Measurements from ENCODE around the gene PLCB2.

DNA sequence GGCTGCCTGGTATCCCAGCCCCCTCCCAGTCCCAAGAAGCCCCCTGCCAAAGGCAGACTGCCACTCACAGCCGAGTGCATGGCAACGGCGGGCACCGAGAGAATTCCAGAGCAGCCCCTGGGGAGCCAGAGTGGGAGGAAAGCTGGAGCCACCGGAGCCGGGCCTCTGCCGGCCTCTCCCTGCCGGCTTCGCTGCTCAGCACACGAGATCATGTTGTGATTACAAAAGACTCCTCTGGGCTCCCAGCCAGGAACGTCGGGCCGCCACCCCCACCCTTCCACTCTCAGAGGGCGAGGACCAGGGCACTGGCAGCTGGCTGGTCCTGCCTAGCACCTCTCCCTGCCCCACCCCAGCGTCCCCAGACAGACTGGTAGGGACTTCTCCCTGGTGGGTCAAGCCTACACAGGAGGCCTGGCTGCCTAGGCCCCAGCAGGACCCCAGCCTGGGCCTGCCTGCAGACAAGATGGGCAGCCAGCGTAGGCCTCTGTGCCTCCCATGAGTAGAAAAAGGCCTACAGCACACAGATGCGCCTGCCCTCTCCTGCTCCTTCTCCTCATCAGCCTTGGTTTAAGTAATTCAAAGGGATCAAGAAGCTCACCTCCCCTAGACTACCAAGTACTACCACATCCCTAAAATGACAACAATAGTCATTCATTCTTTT lies 33.1 kb upstream of the PLCB2 start, which contains the start of gene CCDC9B:
- TF ChIP-seq, protein P1, sequence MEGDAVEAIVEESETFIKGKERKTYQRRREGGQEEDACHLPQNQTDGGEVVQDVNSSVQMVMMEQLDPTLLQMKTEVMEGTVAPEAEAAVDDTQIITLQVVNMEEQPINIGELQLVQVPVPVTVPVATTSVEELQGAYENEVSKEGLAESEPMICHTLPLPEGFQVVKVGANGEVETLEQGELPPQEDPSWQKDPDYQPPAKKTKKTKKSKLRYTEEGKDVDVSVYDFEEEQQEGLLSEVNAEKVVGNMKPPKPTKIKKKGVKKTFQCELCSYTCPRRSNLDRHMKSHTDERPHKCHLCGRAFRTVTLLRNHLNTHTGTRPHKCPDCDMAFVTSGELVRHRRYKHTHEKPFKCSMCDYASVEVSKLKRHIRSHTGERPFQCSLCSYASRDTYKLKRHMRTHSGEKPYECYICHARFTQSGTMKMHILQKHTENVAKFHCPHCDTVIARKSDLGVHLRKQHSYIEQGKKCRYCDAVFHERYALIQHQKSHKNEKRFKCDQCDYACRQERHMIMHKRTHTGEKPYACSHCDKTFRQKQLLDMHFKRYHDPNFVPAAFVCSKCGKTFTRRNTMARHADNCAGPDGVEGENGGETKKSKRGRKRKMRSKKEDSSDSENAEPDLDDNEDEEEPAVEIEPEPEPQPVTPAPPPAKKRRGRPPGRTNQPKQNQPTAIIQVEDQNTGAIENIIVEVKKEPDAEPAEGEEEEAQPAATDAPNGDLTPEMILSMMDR (IDR thresholded peaks at IDR 0.05), result peak in 1 of 6 experiments; percentile 10
- TF ChIP-seq POLR2A (IDR thresholded peaks at IDR 0.05), result peak; percentile 47 to 91
